ENCODE data around the gene DYSF. TPM values are rescaled to one million over a fixed set of nuclear protein-coding genes. Genes with fewer than 3 reads are reported as not detected.

DYSF gene
- total RNA-seq, 1 donor from 2014 or later, result 72.0 TPM

GRCh38 chr2:71658771-71659170, 205.4 kb downstream of the DYSF start:
- H3K4me3 Mint-ChIP-seq (ENCODE audit: unreplicated experiment), result no peak overlapping the region
- H3K36me3 Mint-ChIP-seq (ENCODE audit: unreplicated experiment), result peaks cover 27% of the 10 kb centered on the region
- no peak for DNase-seq (ENCODE audit: extremely low spot score, unreplicated experiment)
- no peak overlapping the region for H3K27ac Mint-ChIP-seq (ENCODE audit: unreplicated experiment)
- TF ChIP-seq CTCF (IDR thresholded peaks at IDR 0.05), result no peak
- no peaks in the 10 kb centered on the region for H3K27me3 Mint-ChIP-seq (ENCODE audit: unreplicated experiment)
- H3K4me1 Mint-ChIP-seq (ENCODE audit: unreplicated experiment), result no peaks in the 10 kb centered on the region
- H3K9me3 Mint-ChIP-seq (ENCODE audit: unreplicated experiment), result peaks cover 6% of the 10 kb centered on the region

- peak; percentile 69 for DNase-seq (ENCODE audit: extremely low spot score, unreplicated experiment)
- Mint-ChIP-seq H3K9me3 (ENCODE audit: unreplicated experiment) (peaks cover 6% of the 10 kb centered on the region), H3K4me1 (ENCODE audit: unreplicated experiment) (no peaks in the 10 kb centered on the region), H3K36me3 (ENCODE audit: unreplicated experiment) (peaks cover 37% of the 10 kb centered on the region), H3K4me3 (ENCODE audit: unreplicated experiment) (no peak overlapping the region), H3K27me3 (ENCODE audit: unreplicated experiment) (no peaks in the 10 kb centered on the region), H3K27ac (ENCODE audit: unreplicated experiment) (no peak overlapping the region)
- no peak for TF ChIP-seq CTCF (IDR thresholded peaks at IDR 0.05)
Measured at GRCh38 chr2:71659868-71660518, 206.6 kb downstream of the DYSF start.

- no peaks in the 10 kb centered on the region for H3K4me1 Mint-ChIP-seq (ENCODE audit: unreplicated experiment)
- no peak for DNase-seq (ENCODE audit: extremely low spot score, unreplicated experiment)
- no peak overlapping the region for H3K27ac Mint-ChIP-seq (ENCODE audit: unreplicated experiment)
- H3K27me3 Mint-ChIP-seq (ENCODE audit: unreplicated experiment), result no peaks in the 10 kb centered on the region
- H3K4me3 Mint-ChIP-seq (ENCODE audit: unreplicated experiment), result no peak overlapping the region
- H3K36me3 Mint-ChIP-seq (ENCODE audit: unreplicated experiment), result peaks cover 34% of the 10 kb centered on the region
- TF ChIP-seq CTCF (IDR thresholded peaks at IDR 0.05), result no peak
- peaks cover 6% of the 10 kb centered on the region for H3K9me3 Mint-ChIP-seq (ENCODE audit: unreplicated experiment)
Measured at GRCh38 chr2:71661782-71662181, 208.4 kb downstream of the DYSF start.

GRCh38 chr2:71662665-71663394, 209.5 kb downstream of the DYSF start:
- H3K27ac Mint-ChIP-seq (ENCODE audit: unreplicated experiment), result no peak overlapping the region
- H3K9me3 Mint-ChIP-seq (ENCODE audit: unreplicated experiment), result peaks cover 6% of the 10 kb centered on the region
- H3K4me3 Mint-ChIP-seq (ENCODE audit: unreplicated experiment), result no peak overlapping the region
- no peak for DNase-seq (ENCODE audit: extremely low spot score, unreplicated experiment)
- peaks cover 38% of the 10 kb centered on the region for H3K36me3 Mint-ChIP-seq (ENCODE audit: unreplicated experiment)
- no peak for TF ChIP-seq CTCF (IDR thresholded peaks at IDR 0.05)
- no peaks in the 10 kb centered on the region for H3K27me3 Mint-ChIP-seq (ENCODE audit: unreplicated experiment)
- H3K4me1 Mint-ChIP-seq (ENCODE audit: unreplicated experiment), result no peaks in the 10 kb centered on the region

- Mint-ChIP-seq H3K27ac (ENCODE audit: unreplicated experiment) (no peak overlapping the region), H3K4me3 (ENCODE audit: unreplicated experiment) (no peak overlapping the region), H3K9me3 (ENCODE audit: unreplicated experiment) (no peaks in the 10 kb centered on the region), H3K4me1 (ENCODE audit: unreplicated experiment) (no peaks in the 10 kb centered on the region), H3K36me3 (ENCODE audit: unreplicated experiment) (peaks cover 27% of the 10 kb centered on the region), H3K27me3 (ENCODE audit: unreplicated experiment) (no peaks in the 10 kb centered on the region)
- DNase-seq (ENCODE audit: extremely low spot score, unreplicated experiment), result peak; percentile 68
- no peak for TF ChIP-seq CTCF (IDR thresholded peaks at IDR 0.05)
Measured at GRCh38 chr2:71664161-71664560, 210.8 kb downstream of the DYSF start.

Measured in osteocyte (in vitro differentiated cells).